Nephron progenitor cell (in vitro differentiated cells): ENCODE data around the gene RNASEL.

Experiments used
- DNase-seq: peaks from one replicate; pipeline ENCODE4 v3.0.0; 2021
- H3K27ac Mint-ChIP-seq: 2 replicates; pipeline ENCODE4 v1.8.0; 2021; ENCODE audit warnings: mild to moderate bottlenecking, moderate library complexity, mixed read lengths
- H3K27me3 Mint-ChIP-seq: 2 replicates; pipeline ENCODE4 v1.8.0; 2021; ENCODE audit warnings: mild to moderate bottlenecking, low read depth, mixed read lengths; ENCODE audit not compliant: poor library complexity
- H3K36me3 Mint-ChIP-seq: 2 replicates; pipeline ENCODE4 v1.8.0; 2021; ENCODE audit warnings: low read depth, mixed read lengths
- H3K4me1 Mint-ChIP-seq: 2 replicates; pipeline ENCODE4 v1.8.0; 2021; ENCODE audit warnings: mixed read lengths
- H3K4me3 Mint-ChIP-seq: 2 replicates; pipeline ENCODE4 v1.8.0; 2021; ENCODE audit warnings: mild to moderate bottlenecking, moderate library complexity, mixed read lengths
- H3K9me3 Mint-ChIP-seq: 2 replicates; pipeline ENCODE4 v1.8.0; 2021; ENCODE audit warnings: mild to moderate bottlenecking, moderate library complexity, mixed read lengths
- TF ChIP-seq, protein P1 (sequence below): fragments of 200-600 bp; sonication (generic); IDR thresholded peaks from 2 replicates; pipeline ENCODE4 v1.5.0; 2021; ENCODE audit warnings: antibody characterized with exemption

RNASEL gene

GRCh38 chr1:182611787-182612186 lies 22.7 kb upstream of the RNASEL start:
- no peak for DNase-seq
- TF ChIP-seq, protein P1, sequence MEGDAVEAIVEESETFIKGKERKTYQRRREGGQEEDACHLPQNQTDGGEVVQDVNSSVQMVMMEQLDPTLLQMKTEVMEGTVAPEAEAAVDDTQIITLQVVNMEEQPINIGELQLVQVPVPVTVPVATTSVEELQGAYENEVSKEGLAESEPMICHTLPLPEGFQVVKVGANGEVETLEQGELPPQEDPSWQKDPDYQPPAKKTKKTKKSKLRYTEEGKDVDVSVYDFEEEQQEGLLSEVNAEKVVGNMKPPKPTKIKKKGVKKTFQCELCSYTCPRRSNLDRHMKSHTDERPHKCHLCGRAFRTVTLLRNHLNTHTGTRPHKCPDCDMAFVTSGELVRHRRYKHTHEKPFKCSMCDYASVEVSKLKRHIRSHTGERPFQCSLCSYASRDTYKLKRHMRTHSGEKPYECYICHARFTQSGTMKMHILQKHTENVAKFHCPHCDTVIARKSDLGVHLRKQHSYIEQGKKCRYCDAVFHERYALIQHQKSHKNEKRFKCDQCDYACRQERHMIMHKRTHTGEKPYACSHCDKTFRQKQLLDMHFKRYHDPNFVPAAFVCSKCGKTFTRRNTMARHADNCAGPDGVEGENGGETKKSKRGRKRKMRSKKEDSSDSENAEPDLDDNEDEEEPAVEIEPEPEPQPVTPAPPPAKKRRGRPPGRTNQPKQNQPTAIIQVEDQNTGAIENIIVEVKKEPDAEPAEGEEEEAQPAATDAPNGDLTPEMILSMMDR = no peak
- Mint-ChIP-seq H3K27ac (no peak overlapping the region), H3K4me1 (peaks cover 90% of the 10 kb centered on the region), H3K27me3 (peaks cover 54% of the 10 kb centered on the region), H3K36me3 (no peaks in the 10 kb centered on the region), H3K9me3 (no peaks in the 10 kb centered on the region), H3K4me3 (peak overlapping the region; percentile 21)

DNA sequence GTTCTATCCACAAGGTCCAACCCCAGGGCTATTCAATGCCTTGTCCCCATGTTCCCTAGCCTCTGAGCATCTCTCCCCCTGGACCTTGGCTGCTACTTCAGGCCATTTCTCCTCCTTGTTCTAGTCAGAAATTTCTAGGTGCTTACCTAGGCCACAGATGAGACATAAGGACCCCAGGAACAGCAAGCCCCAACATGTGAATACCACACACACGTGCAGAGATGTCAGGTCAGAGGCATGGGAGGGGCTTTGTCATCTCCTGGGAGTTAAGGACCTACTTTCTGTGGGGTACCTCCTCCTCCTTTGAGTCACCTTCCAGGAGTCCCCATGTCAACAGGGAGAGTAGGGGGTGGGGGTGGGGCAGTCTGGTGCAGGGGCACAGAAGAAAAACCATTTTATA lies 22.3 kb upstream of the RNASEL start:
- Mint-ChIP-seq H3K27me3 (peaks cover 58% of the 10 kb centered on the region), H3K36me3 (no peaks in the 10 kb centered on the region), H3K4me1 (peaks cover 90% of the 10 kb centered on the region), H3K4me3 (peak overlapping the region; percentile 21), H3K27ac (no peak overlapping the region), H3K9me3 (no peaks in the 10 kb centered on the region)
- no peak for DNase-seq
- TF ChIP-seq, protein P1 = no peak

GRCh38 chr1:182610606-182611194 lies 21.6 kb upstream of the RNASEL start:
- H3K36me3 Mint-ChIP-seq = no peaks in the 10 kb centered on the region
- peaks cover 54% of the 10 kb centered on the region for H3K27me3 Mint-ChIP-seq
- H3K27ac Mint-ChIP-seq = no peak overlapping the region
- TF ChIP-seq, protein P1 = no peak
- no peak overlapping the region for H3K4me3 Mint-ChIP-seq
- peaks cover 85% of the 10 kb centered on the region for H3K4me1 Mint-ChIP-seq
- DNase-seq = no peak
- H3K9me3 Mint-ChIP-seq = no peaks in the 10 kb centered on the region

DNA sequence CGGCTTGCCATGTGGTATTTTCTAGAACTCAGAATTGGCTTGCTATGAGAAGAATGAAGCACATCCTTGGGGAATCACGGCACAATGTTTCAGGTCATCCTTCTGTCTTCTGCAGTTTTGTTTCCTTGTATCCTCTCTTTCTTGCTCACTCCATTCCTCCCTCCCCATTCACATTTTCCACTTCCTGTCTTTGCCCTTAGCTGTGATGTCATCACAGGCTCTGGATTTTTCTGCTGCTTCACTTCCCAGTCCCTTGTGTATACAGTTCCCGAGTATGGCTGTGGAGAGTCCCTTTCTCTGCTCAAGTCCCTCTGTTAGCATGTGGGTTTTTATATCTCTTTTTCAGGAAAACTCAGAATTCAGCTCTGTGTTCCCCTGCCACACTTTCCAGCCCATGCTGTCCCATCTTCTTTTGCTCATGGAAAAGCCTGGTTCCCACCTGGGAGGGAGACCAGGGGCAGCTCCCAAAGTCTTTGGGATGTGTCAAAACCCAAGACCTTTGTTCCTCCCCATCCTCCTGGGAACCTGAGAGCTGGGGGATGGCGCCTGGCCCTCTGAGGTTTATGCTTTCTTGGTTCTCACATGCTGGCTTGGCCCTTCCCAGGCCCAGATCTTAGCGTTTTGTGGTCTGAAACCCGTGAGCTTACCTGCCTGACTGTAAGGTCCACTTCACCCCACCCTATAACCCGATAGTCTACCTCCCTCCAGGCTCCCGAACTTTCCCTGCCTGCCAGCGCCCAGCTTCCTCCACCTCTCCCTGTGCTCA lies 20.0 kb upstream of the RNASEL start:
- Mint-ChIP-seq H3K9me3 (no peaks in the 10 kb centered on the region), H3K4me1 (peaks cover 76% of the 10 kb centered on the region), H3K27me3 (peaks cover 56% of the 10 kb centered on the region), H3K4me3 (no peak overlapping the region), H3K27ac (no peak overlapping the region), H3K36me3 (no peaks in the 10 kb centered on the region)
- TF ChIP-seq, protein P1 = no peak
- DNase-seq = no peak

GRCh38 chr1:182608236-182608635 lies 19.2 kb upstream of the RNASEL start:
- DNase-seq = no peak
- H3K36me3 Mint-ChIP-seq = no peaks in the 10 kb centered on the region
- H3K4me1 Mint-ChIP-seq = peaks cover 68% of the 10 kb centered on the region
- TF ChIP-seq, protein P1 = no peak
- no peak overlapping the region for H3K4me3 Mint-ChIP-seq
- no peak overlapping the region for H3K27ac Mint-ChIP-seq
- no peaks in the 10 kb centered on the region for H3K9me3 Mint-ChIP-seq
- H3K27me3 Mint-ChIP-seq = peaks cover 54% of the 10 kb centered on the region

GRCh38 chr1:182607566-182607965 lies 18.5 kb upstream of the RNASEL start:
- DNase-seq = no peak
- H3K9me3 Mint-ChIP-seq = no peaks in the 10 kb centered on the region
- peaks cover 48% of the 10 kb centered on the region for H3K27me3 Mint-ChIP-seq
- peaks cover 61% of the 10 kb centered on the region for H3K4me1 Mint-ChIP-seq
- H3K4me3 Mint-ChIP-seq = no peak overlapping the region
- no peak overlapping the region for H3K27ac Mint-ChIP-seq
- TF ChIP-seq, protein P1 = no peak
- no peaks in the 10 kb centered on the region for H3K36me3 Mint-ChIP-seq
